SK-N-SH (cell line): ENCODE data around the gene HOXC5. TPM values are rescaled to one million over a fixed set of nuclear protein-coding genes. Genes with fewer than 3 reads are reported as not detected.
A peak's percentile ranks its signal among the peaks of the same experiment; 100 is the strongest.

Experiments used
- CTCF ChIA-PET: fragments of 300-600, 350-600 bp; formaldehyde crosslinking; extraction: SDS; loops from one replicate; lab custom pipeline; 2021; lab: Yijun Ruan, JAX
- POLR2A ChIA-PET: fragments of 350-600 bp; sonication (Branson Sonifier 250); formaldehyde crosslinking; extraction: SDS; loops from one replicate; lab custom pipeline; 2020; ENCODE audit warnings: antibody characterized with exemption, inconsistent platforms; lab: Yijun Ruan, JAX
- DNase-seq: peaks from one replicate; pipeline ENCODE4 v3.0.0; 2012
- H2AFZ ChIP-seq: fragments of 200-600 bp; sonication (generic); 2 replicates; pipeline ENCODE4 v1.8.1; 2016; ENCODE audit warnings: antibody characterized with exemption, mild to moderate bottlenecking, low read depth
- H3F3A ChIP-seq: fragments of 200-600 bp; sonication (generic); replicated peaks from 2 replicates; pipeline ENCODE3; 2016; ENCODE audit warnings: antibody characterized with exemption, mild to moderate bottlenecking; ENCODE audit not compliant: insufficient read depth
- H3K27ac ChIP-seq, 2 experiments: fragments of 200-500 bp in 1 of 2; fragments of 200-600 bp in 1 of 2; sonication (Bioruptor generic) in 1 of 2; sonication (generic), shearing (Covaris generic) in 1 of 2; 2 replicates each; pipeline versions ENCODE4 v1.5.1 to v1.6.1; 2014 to 2016; ENCODE audit warnings: low read depth in 2 of 2, inconsistent platforms in 1 of 2, low read length in 1 of 2, mild to moderate bottlenecking in 1 of 2, mixed read lengths in 1 of 2
- H3K27me3 ChIP-seq: fragments of 200-600 bp; sonication (generic), shearing (Covaris generic); 2 replicates; pipeline ENCODE4 v1.6.1; 2016; ENCODE audit warnings: mixed run types; ENCODE audit not compliant: insufficient read depth
- H3K36me3 ChIP-seq, 2 experiments: fragments of 200-500 bp in 1 of 2; fragments of 200-600 bp in 1 of 2; sonication (Bioruptor generic) in 1 of 2; sonication (generic) in 1 of 2; replicated peaks in 1 of 2; 2 replicates each; pipeline versions ENCODE3 to v1.5.1; 2014 to 2016; ENCODE audit warnings: low read length in 1 of 2, mild to moderate bottlenecking in 1 of 2; ENCODE audit not compliant: insufficient read depth in 2 of 2, control insufficient read depth in 1 of 2
- H3K4me1 ChIP-seq, 2 experiments: fragments of 200-500 bp in 1 of 2; fragments of 200-600 bp in 1 of 2; sonication (Bioruptor generic) in 1 of 2; sonication (generic), shearing (Covaris generic) in 1 of 2; 2 replicates each; pipeline versions ENCODE4 v1.5.1 to v1.6.1; 2014 to 2016; ENCODE audit warnings: low read depth in 1 of 2, low read length in 1 of 2, mixed run types in 1 of 2; ENCODE audit not compliant: insufficient read depth in 2 of 2, control insufficient read depth in 1 of 2
- H3K4me2 ChIP-seq: fragments of 200-600 bp; sonication (generic), shearing (Covaris generic); 2 replicates; pipeline ENCODE4 v1.6.1; 2017; ENCODE audit warnings: mixed run types
- H3K4me3 ChIP-seq, 2 experiments: fragments of 200-500 bp in 1 of 2; fragments of 200-600 bp in 1 of 2; sonication (Bioruptor generic) in 1 of 2; sonication (generic), shearing (Covaris generic) in 1 of 2; 2 replicates each; pipeline versions ENCODE4 v1.5.1 to v1.8.1; 2014 to 2016; ENCODE audit warnings: low read depth in 2 of 2, inconsistent platforms in 1 of 2, low read length in 1 of 2, mild to moderate bottlenecking in 1 of 2, mixed read lengths in 1 of 2, moderate library complexity in 1 of 2
- H3K79me2 ChIP-seq: fragments of 200-600 bp; sonication (generic); 2 replicates; pipeline ENCODE4 v1.8.1; 2017; ENCODE audit warnings: mild to moderate bottlenecking; ENCODE audit not compliant: insufficient read depth
- H3K9ac ChIP-seq: fragments of 200-600 bp; sonication (generic); 2 replicates; pipeline ENCODE4 v1.6.1; 2017; ENCODE audit warnings: mixed run types
- H3K9me2 ChIP-seq: fragments of 200-600 bp; sonication (generic); 2 replicates; pipeline ENCODE4 v1.6.1; 2017; ENCODE audit warnings: mixed run types
- H3K9me3 ChIP-seq: fragments of 200-600 bp; sonication (generic); 2 replicates; pipeline ENCODE4 v1.6.1; 2017; ENCODE audit warnings: mixed run types, mild to moderate bottlenecking, moderate library complexity
- H4K20me1 ChIP-seq: fragments of 200-600 bp; sonication (generic); 2 replicates; pipeline ENCODE4 v1.6.1; 2017; ENCODE audit warnings: mild to moderate bottlenecking, mixed run types; ENCODE audit not compliant: insufficient read depth
- EP300 ChIP-seq, 2 experiments: IDR thresholded peaks; 2 replicates each; pipeline versions ENCODE4 v1.4.0 to v1.6.1; 2012; ENCODE audit warnings: borderline replicate concordance in 1 of 2, low read depth in 1 of 2, low read length in 1 of 2
- EZH2phosphoT487 ChIP-seq: fragments of 200-600 bp; sonication (generic); IDR thresholded peaks from 2 replicates; pipeline ENCODE4 v1.6.1; 2017; ENCODE audit warnings: low read depth, mixed run types, mild to moderate bottlenecking, antibody characterized with exemption, moderate library complexity, borderline replicate concordance
- FOSL2 ChIP-seq: IDR thresholded peaks from 2 replicates; pipeline ENCODE4 v1.4.0; 2012; ENCODE audit warnings: low read depth, mild to moderate bottlenecking, moderate library complexity, borderline replicate concordance
- FOXJ3 ChIP-seq: sonication (generic); formaldehyde crosslinking; IDR thresholded peaks from 2 replicates; pipeline ENCODE4 v1.5.1; 2020; ENCODE audit warnings: mild to moderate bottlenecking, missing genetic modification reagents
- GABPA ChIP-seq: IDR thresholded peaks from 2 replicates; pipeline ENCODE4 v1.4.0; 2012; ENCODE audit warnings: low read depth, mild to moderate bottlenecking
- NFIC ChIP-seq: IDR thresholded peaks from 2 replicates; pipeline ENCODE4 v1.4.0; 2012; ENCODE audit warnings: borderline replicate concordance
- NRF1 ChIP-seq: IDR thresholded peaks from 2 replicates; pipeline ENCODE4 v1.6.1; 2012; ENCODE audit warnings: low read depth, mild to moderate bottlenecking, low read length
- RAD21 ChIP-seq: IDR thresholded peaks from 2 replicates; pipeline ENCODE4 v1.6.1; 2012; ENCODE audit warnings: mild to moderate bottlenecking, low read length
- RFX5 ChIP-seq: IDR thresholded peaks from 2 replicates; pipeline ENCODE4 v1.6.1; 2012; ENCODE audit warnings: mild to moderate bottlenecking, improper control_type of control experiment, low read length
- SMC3 ChIP-seq: IDR thresholded peaks from 2 replicates; pipeline ENCODE4 v1.6.1; 2012; ENCODE audit warnings: low read depth, low read length, improper control_type of control experiment
- WGBS: methylation state at CpG from one replicate; pipeline ENCODE4 v1.1.6; 2017; ENCODE audit warnings: low lambda C conversion rate; 5-methylcytosine and 5-hydroxymethylcytosine counted together
- polyA plus RNA-seq, 3 experiments: library from polyadenylated mRNA; depleted of rRNA; stranded (reverse); fragments of >200 nt; gene quantifications; 2 replicates each; pipeline ENCODE4 v1.2.3, GENCODE V29; 2012
- TF ChIP-seq, protein P1 (sequence below): fragments of 150-350 bp; IDR thresholded peaks from 2 replicates; pipeline ENCODE4 v1.6.1; 2016; ENCODE audit warnings: mild to moderate bottlenecking, low read depth, low read length
- TF ChIP-seq, protein P2 (sequence below): IDR thresholded peaks from 2 replicates; pipeline ENCODE4; 2012
- TF ChIP-seq, protein P3 (sequence below): IDR thresholded peaks from 2 replicates; pipeline ENCODE4 v1.4.0; 2012; ENCODE audit warnings: low read depth

HOXC5 gene
- polyA plus RNA-seq, 1 of the 3 experiments (the other 2 are of a cell fraction): 2.1 TPM

- no peak for DNase-seq
- H3K9me3 ChIP-seq: no peaks in the 10 kb centered on the region
- peaks cover 95% of the 10 kb centered on the region for H3K27me3 ChIP-seq
- no peak overlapping the region for H3K27ac ChIP-seq
- no peaks in the 10 kb centered on the region for H3F3A ChIP-seq
- peak overlapping the region; percentile 12 to 41; a peak in 2 of 4 replicates for H3K4me3 ChIP-seq
- peak overlapping the region; percentile 95 for H3K4me2 ChIP-seq
- H3K4me1 ChIP-seq: peaks cover 0 to 12% of the 10 kb centered on the region in 2 experiments; a peak in 1 of 4 replicates
- 33% methylated on average over 3 of the region's 21 CpGs for WGBS
- no peaks in the 10 kb centered on the region for H3K36me3 ChIP-seq
- H3K9ac ChIP-seq: no peak overlapping the region
- TF ChIP-seq FOXJ3 (CRISPR knock-in tag): no peak
- H3K9me2 ChIP-seq: no peaks in the 10 kb centered on the region
- POLR2A ChIA-PET: interaction anchor here (1.1 kb wide), 1 partner anchor 230 kb away, joined by 3 read pairs; no protein-coding TSS in a partner anchor
- H2AFZ ChIP-seq: no peak overlapping the region
- H4K20me1 ChIP-seq: no peaks in the 10 kb centered on the region
- no peaks in the 10 kb centered on the region for H3K79me2 ChIP-seq
- CTCF ChIA-PET: interaction anchor here (0.6 to 12.8 kb wide), 38 partner anchors 14 to 406 kb away, joined by 3 to 194 read pairs (median 5); partner anchors contain the start of genes HOTAIR, HOXC11, HOXC12 and HOXC5
Measured at GRCh38 chr12:53985692-53985993, 47.2 kb upstream of the HOXC5 start.

- H3K36me3 ChIP-seq: no peaks in the 10 kb centered on the region
- peaks cover 95% of the 10 kb centered on the region for H3K27me3 ChIP-seq
- H3K9me3 ChIP-seq: no peaks in the 10 kb centered on the region
- ChIA-PET POLR2A (interaction anchor here (1.1 kb wide), 1 partner anchor 230 kb away, joined by 3 read pairs; no protein-coding TSS in a partner anchor), CTCF (interaction anchor here (0.8 to 12.8 kb wide), 21 partner anchors 14 to 320 kb away, joined by 3 to 194 read pairs (median 6); partner anchors contain the start of genes HOTAIR, HOXC11, HOXC5 and HOXC6)
- H3K4me2 ChIP-seq: peak overlapping the region; percentile 95
- DNase-seq: peak; percentile 56
- H3F3A ChIP-seq: peaks cover 4% of the 10 kb centered on the region
- WGBS: 23% methylated on average over 18 of the region's 50 CpGs
- H3K27ac ChIP-seq: no peak overlapping the region
- no peak overlapping the region for H3K9ac ChIP-seq
- TF ChIP-seq EZH2phosphoT487 (0 out of 2 replicates have a peak, but pooled peaks have one; percentile 26), NFIC (no peak)
- no peaks in the 10 kb centered on the region for H3K9me2 ChIP-seq
- H3K4me1 ChIP-seq: peaks cover 0 to 12% of the 10 kb centered on the region in 2 experiments; a peak in 1 of 4 replicates
- H3K4me3 ChIP-seq: peak overlapping the region; percentile 12 to 41; a peak in 2 of 4 replicates
- H3K79me2 ChIP-seq: no peaks in the 10 kb centered on the region
- H4K20me1 ChIP-seq: no peaks in the 10 kb centered on the region
- no peak overlapping the region for H2AFZ ChIP-seq
Measured at GRCh38 chr12:53985994-53986685, 46.7 kb upstream of the HOXC5 start.

DNA sequence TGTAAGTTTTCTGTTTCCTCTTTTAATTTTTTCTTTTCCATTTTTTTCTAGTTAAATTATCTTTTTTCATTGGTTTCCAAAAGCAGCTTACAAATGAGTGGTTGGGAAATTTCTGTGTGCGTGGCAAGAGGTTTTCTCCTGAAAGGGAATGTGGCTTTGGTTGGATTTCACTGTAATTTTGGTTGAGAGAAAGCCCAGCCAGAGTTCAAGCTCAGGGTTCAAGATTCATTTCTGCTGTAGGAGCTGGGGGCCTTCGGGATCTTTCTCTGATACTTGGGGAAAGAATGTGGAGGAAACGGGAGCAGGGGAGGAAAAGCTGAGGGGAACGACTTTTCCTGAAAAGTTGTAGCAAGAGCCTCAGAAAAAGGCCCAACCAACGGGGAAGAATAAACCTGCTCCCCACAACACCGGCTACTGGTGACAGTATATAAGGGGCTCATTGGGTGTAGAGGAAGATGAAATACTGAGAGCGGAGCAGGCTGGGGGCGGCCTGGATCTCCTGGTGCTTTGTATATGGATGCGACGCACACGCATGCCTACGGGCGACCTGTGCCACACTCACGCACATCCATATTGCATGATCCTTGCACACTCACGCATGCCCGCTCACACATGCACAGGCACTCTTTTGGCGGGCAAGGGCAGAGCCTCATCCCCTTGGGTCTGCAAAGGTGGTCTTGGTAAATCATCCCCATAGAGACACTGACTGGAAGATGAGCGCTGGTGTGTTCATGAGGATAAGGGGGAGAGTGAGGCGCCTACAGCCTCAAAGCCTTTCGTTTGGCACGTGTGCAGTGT lies 46.0 kb upstream of the HOXC5 start:
- H3K79me2 ChIP-seq: no peaks in the 10 kb centered on the region
- no peak overlapping the region for H2AFZ ChIP-seq
- H3K9me3 ChIP-seq: no peaks in the 10 kb centered on the region
- WGBS: 36% methylated on average over 20 of the region's 21 CpGs
- peaks cover 5% of the 10 kb centered on the region for H3F3A ChIP-seq
- H3K27ac ChIP-seq: no peak overlapping the region
- H3K9ac ChIP-seq: no peak overlapping the region
- POLR2A ChIA-PET: interaction anchor here (2.1 kb wide), 1 partner anchor 13 kb away, joined by 5 read pairs; the partner anchor contains the start of gene HOXC9
- H3K27me3 ChIP-seq: peaks cover 95% of the 10 kb centered on the region
- no peaks in the 10 kb centered on the region for H4K20me1 ChIP-seq
- no peak for DNase-seq
- H3K9me2 ChIP-seq: no peaks in the 10 kb centered on the region
- no peak overlapping the region for H3K4me3 ChIP-seq
- CTCF ChIA-PET: interaction anchor here (0.7 to 12.8 kb wide), 17 partner anchors 13 to 337 kb away, joined by 3 to 194 read pairs (median 7); partner anchors contain the start of genes HOTAIR, HOXC11, HOXC5 and HOXC6
- H3K36me3 ChIP-seq: no peaks in the 10 kb centered on the region
- peaks cover 0 to 12% of the 10 kb centered on the region in 2 experiments; a peak in 1 of 4 replicates for H3K4me1 ChIP-seq
- H3K4me2 ChIP-seq: no peak overlapping the region
- TF ChIP-seq SMC3: no peak
- TF ChIP-seq, protein P1, sequence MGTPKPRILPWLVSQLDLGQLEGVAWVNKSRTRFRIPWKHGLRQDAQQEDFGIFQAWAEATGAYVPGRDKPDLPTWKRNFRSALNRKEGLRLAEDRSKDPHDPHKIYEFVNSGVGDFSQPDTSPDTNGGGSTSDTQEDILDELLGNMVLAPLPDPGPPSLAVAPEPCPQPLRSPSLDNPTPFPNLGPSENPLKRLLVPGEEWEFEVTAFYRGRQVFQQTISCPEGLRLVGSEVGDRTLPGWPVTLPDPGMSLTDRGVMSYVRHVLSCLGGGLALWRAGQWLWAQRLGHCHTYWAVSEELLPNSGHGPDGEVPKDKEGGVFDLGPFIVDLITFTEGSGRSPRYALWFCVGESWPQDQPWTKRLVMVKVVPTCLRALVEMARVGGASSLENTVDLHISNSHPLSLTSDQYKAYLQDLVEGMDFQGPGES: no peak
- TF ChIP-seq FOSL2: no peak
- no peak for TF ChIP-seq RAD21
- TF ChIP-seq, protein P2, sequence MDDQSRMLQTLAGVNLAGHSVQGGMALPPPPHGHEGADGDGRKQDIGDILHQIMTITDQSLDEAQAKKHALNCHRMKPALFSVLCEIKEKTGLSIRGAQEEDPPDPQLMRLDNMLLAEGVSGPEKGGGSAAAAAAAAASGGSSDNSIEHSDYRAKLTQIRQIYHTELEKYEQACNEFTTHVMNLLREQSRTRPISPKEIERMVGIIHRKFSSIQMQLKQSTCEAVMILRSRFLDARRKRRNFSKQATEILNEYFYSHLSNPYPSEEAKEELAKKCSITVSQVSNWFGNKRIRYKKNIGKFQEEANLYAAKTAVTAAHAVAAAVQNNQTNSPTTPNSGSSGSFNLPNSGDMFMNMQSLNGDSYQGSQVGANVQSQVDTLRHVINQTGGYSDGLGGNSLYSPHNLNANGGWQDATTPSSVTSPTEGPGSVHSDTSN: no peak
- no peak for TF ChIP-seq RFX5
- no peak for TF ChIP-seq GABPA
- TF ChIP-seq EP300 (IDR thresholded peaks at IDR 0.05; ENCODE audit: borderline replicate concordance in 1 of 2, low read depth in 1 of 2, low read length in 1 of 2): no peak
- TF ChIP-seq, protein P3, sequence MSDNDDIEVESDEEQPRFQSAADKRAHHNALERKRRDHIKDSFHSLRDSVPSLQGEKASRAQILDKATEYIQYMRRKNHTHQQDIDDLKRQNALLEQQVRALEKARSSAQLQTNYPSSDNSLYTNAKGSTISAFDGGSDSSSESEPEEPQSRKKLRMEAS: no peak
- no peak for TF ChIP-seq NRF1
